CD4-positive, alpha-beta T cell treated with Interleukin-6 at 100 ng/mL for 8 hours (primary cell): ENCODE results near the gene CDC42BPA.
"Not testable (repeated sequence)": the region's sequence is repeated elsewhere in the genome, so short reads cannot be mapped to it uniquely, and the experiment has no call there.

Source experiments
- DNase-seq: peaks from one replicate; pipeline ENCODE4 v3.0.0-alpha.2; 2020; ENCODE audit warnings: mixed read lengths, low spot score

CDC42BPA gene

GRCh38 chr1:226962421-226963391, 355.6 kb downstream of the CDC42BPA start:
- DNase-seq, result no peak

- no peak for DNase-seq
Measured at GRCh38 chr1:226960944-226961765, 357.1 kb downstream of the CDC42BPA start.

GRCh38 chr1:226960256-226960655, 358.0 kb downstream of the CDC42BPA start:
- no peak for DNase-seq

- DNase-seq, result no peak
Measured at GRCh38 chr1:226958300-226958699, 360.0 kb downstream of the CDC42BPA start.

GRCh38 chr1:226957714-226958113, 360.6 kb downstream of the CDC42BPA start:
- DNase-seq, result no peak

GRCh38 chr1:226956942-226957713, 361.2 kb downstream of the CDC42BPA start:
- no peak for DNase-seq

GRCh38 chr1:226955857-226956256, 362.4 kb downstream of the CDC42BPA start:
- not testable (repeated sequence) for DNase-seq

GRCh38 chr1:226954777-226955176, 363.5 kb downstream of the CDC42BPA start:
- no peak for DNase-seq

DNA sequence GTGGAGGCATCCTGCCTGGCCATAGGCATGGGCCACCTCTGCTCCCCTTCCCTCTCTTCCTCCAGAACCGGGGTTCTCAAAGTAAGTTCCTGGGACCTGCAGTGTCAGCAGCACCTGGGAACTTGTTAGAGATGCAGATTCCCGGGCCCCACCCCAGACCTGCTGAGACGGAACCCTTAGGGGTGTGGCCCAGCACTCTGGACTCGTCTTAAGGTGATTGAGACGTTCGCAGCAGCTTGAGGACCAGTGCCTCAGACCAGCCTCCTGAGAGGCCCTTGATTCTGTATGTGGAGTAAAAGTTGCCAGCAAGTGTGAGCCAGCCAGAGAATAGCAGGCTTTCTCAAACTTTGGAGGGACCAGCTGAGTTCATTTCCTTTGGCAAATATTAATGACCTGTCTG, 364.0 kb downstream of the CDC42BPA start:
- no peak for DNase-seq

- no peak for DNase-seq
Measured at GRCh38 chr1:226953175-226953800, 365.0 kb downstream of the CDC42BPA start.

- DNase-seq, result no peak
Measured at GRCh38 chr1:226952118-226952441, 366.2 kb downstream of the CDC42BPA start.

- DNase-seq, result no peak
Measured at GRCh38 chr1:226951286-226952117, 366.8 kb downstream of the CDC42BPA start.

DNA sequence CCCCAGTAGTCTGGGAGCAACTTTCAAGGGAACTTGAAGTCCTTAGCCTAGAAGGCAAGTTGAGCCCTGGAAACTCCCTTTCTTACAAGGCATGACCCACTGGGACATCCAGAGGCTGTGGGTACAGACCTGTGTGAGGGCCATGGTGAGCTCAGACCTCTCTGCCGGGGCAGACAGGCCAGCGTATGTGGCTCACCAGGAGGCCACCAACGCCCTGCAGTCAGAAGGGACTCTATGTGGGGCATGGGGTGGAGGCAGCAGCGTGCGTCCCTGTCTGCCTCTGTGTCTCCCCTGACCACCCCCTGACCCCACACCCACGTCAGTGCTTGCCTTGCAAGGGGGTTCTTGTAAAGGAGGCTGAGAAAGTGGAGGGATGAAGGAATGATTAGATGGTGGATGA, 367.4 kb downstream of the CDC42BPA start:
- DNase-seq, result no peak

GRCh38 chr1:226950316-226950715, 368.0 kb downstream of the CDC42BPA start:
- no peak for DNase-seq

GRCh38 chr1:226949401-226949800, 368.9 kb downstream of the CDC42BPA start:
- DNase-seq, result no peak

- DNase-seq, result no peak
Measured at GRCh38 chr1:226948996-226949395, 369.3 kb downstream of the CDC42BPA start.

- no peak for DNase-seq
Measured at GRCh38 chr1:226948480-226948879, 369.8 kb downstream of the CDC42BPA start.

DNA sequence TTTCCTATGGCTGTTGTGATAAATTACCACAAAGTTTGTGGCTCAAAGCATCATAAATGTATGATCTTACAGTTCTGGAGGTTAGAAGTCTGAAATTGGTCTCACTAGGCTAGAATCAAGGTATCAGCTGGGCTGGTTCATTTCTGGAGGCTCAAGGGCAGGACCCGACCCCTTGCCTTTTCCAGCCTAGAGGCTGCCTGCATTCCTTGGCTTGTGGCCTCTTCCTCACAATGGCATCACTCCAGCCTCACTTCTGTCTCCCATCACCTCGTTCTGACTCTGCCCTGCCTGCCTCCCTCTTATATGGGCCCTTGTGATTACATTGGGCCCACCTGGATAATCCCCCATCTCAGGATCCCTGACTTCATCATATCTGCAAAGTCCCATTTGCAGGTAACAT, 370.2 kb downstream of the CDC42BPA start:
- no peak for DNase-seq

DNA sequence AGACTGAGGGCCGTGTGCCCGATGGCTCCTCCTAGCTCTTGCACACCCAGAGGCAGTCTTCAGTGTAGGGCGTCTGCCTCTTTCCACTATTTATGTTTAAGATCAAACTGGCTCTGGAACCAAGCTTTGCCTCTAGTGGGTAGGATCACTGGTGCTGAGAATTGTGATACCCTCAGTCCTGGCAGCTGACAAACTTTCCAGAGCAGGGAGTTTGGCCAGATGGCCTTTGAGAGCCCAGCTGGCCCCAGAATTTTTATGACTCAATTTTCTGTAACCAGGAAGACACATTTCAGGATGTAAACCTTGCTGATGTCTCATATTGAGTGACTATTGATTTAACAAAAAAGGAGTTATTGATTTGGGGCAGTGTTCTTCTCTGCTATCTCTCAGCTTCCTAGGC, 371.5 kb downstream of the CDC42BPA start:
- no peak for DNase-seq

DNA sequence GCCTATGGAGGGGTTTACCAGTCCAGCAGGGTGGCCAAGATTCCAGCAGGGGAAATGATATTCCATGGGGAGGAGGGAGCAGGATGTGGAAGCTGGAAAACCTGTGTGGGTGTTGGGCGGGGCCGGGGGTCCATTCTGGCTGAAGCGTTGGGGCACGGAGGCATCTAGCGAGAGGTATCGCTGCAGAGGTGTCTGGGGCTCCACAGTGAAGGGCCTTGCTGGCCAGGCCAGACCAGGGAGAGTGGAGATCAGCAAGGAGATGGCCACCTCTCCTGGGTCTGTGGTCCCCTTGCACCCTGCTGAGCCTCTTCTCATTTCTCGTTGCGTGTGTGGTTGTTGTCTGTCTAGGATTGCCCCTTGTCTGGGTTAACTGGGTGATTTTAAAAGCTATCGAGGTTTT, 372.0 kb downstream of the CDC42BPA start:
- no peak for DNase-seq

DNA sequence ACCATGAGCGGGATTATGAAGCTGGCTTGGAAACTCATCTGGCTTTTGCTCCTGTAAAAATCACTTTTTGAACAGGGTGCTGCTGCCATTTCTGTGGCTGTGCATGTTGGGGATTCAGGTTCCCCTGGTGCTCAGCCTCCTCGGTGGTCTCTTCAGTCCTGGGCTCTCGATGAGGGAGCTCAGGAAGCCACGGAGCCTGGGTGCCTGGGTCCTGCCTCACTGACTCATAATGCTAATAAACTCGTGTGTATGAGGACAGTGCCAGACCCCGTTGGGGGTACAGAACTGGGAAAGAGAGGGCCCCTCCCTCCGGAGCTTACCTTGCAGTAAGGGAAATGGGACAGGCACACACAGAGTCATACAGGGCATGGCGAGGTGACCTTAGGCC, 372.4 kb downstream of the CDC42BPA start:
- DNase-seq, result no peak
